GM10248 (cell line): ENCODE results near the gene C17orf50.

Source experiments
- CTCF ChIA-PET: fragments of 300-600 bp; sonication (Branson Sonifier 250); formaldehyde crosslinking; extraction: SDS; loops from one replicate; lab custom pipeline; 2021; ENCODE audit warnings: antibody characterized with exemption; lab: Yijun Ruan, JAX
- POLR2A ChIA-PET: fragments of 350-650 bp; sonication (Branson Sonifier 250); formaldehyde crosslinking; extraction: SDS; loops from one replicate; lab custom pipeline; 2020; ENCODE audit warnings: antibody characterized with exemption; lab: Yijun Ruan, JAX
- DNase-seq: peaks from one replicate; pipeline ENCODE4 v3.0.0; 2012; ENCODE audit errors: extremely low spot score
- TF ChIP-seq, protein P1 (sequence below): IDR thresholded peaks from 2 replicates; pipeline ENCODE4 v1.5.1; 2012; ENCODE audit warnings: mild to moderate bottlenecking, low read depth; ENCODE audit errors: extremely low read depth, missing control alignments, control extremely low read depth

Gene C17orf50

DNA sequence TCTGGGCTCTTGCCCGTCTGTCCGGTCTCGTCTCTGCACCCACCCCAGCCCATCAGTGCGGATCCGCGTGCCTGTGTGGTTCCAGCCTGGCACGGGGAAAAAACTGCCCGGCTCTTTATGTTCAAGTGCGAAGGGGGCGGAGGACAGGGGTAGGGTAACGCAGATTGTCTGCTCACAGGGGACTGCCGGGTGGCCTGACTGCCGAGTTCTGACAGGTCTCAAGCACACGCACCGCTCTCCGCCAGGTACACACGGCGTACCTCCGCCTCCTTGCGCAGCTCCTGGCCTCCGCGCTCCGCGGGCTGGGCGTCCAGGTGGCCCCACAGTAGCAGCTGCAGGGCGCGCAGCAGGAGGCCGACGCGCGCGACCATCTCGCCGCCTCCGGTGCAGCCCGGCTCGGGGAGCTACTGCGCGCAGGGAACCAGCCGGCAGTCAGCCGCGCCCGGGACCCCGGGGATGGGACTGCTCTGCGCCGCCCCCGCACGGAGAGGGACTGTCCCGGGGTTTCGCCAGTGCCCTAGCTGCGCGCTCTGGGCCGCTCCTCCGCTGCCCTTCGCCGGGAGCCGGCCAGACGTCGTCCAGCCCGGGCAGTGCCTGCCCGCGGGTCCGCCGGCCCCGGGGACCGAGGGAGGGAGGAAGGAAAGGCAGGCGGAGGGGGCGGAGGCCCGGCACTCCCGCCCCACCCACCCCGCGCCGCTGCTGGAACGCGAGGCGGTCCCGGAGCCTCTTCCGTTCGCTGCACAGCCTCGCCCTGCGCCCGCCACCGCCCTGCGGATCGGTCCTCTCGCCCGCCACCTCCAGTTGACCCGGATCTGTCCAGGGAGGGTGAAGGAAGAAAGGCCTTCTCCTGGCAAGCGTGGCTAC, 34.6 kb downstream of the C17orf50 start, which contains the start of gene MMP28:
Gene MMP28, minus strand, starts transcription at position 635 of the 864 bp plus-strand sequence. Its CDS starts 264 bp downstream, at position 371.
- DNase-seq = peak; percentile 46
- ChIA-PET CTCF (interaction anchor here (0.9 to 3.9 kb wide), 4 partner anchors 13 to 48 kb away, joined by 3 to 17 read pairs (median 12); partner anchors contain the start of gene TAF15), POLR2A (no interaction called here)
- TF ChIP-seq, protein P1, sequence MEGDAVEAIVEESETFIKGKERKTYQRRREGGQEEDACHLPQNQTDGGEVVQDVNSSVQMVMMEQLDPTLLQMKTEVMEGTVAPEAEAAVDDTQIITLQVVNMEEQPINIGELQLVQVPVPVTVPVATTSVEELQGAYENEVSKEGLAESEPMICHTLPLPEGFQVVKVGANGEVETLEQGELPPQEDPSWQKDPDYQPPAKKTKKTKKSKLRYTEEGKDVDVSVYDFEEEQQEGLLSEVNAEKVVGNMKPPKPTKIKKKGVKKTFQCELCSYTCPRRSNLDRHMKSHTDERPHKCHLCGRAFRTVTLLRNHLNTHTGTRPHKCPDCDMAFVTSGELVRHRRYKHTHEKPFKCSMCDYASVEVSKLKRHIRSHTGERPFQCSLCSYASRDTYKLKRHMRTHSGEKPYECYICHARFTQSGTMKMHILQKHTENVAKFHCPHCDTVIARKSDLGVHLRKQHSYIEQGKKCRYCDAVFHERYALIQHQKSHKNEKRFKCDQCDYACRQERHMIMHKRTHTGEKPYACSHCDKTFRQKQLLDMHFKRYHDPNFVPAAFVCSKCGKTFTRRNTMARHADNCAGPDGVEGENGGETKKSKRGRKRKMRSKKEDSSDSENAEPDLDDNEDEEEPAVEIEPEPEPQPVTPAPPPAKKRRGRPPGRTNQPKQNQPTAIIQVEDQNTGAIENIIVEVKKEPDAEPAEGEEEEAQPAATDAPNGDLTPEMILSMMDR = no peak

GRCh38 chr17:35795871-35796265, 35.2 kb downstream of the C17orf50 start:
- CTCF ChIA-PET = interaction anchor here (0.9 to 3.9 kb wide), 5 partner anchors 13 to 49 kb away, joined by 3 to 19 read pairs (median 9); partner anchors contain the start of genes C17orf50 and TAF15
- TF ChIP-seq, protein P1 = no peak
- no peak for DNase-seq
- POLR2A ChIA-PET = no interaction called here

GRCh38 chr17:35796942-35797341, 36.3 kb downstream of the C17orf50 start:
- TF ChIP-seq, protein P1 = no peak
- ChIA-PET CTCF (interaction anchor here (1.2 to 3.9 kb wide), 5 partner anchors 8 to 36 kb away, joined by 4 to 19 read pairs (median 9); partner anchors contain the start of genes C17orf50 and TAF15), POLR2A (no interaction called here)
- no peak for DNase-seq

DNA sequence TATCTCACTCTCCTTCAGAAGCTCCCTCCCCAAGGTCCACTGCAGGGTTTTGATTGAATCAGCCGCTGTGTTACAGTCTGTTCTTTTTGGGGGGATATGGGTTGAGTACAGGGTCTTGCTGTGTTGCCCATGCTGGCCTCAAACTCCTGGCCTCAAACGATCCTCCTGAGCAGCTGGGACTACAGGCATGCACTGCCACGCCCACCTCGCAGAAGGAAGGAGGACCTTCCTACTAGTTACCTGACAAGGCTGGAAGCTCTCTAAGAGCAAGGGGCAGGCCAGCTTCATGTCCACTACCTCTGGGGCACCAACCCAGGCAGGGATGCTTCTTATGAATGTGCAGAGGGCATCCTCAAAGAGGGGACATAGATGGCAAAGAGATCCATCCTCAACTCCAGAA, 36.7 kb downstream of the C17orf50 start:
- no peak for DNase-seq
- ChIA-PET POLR2A (no interaction called here), CTCF (interaction anchor here (1.0 to 3.9 kb wide), 7 partner anchors 8 to 36 kb away, joined by 3 to 19 read pairs (median 5); partner anchors contain the start of genes C17orf50 and TAF15)
- TF ChIP-seq, protein P1 = no peak

- TF ChIP-seq, protein P1 = no peak
- no peak for DNase-seq
- ChIA-PET CTCF (interaction anchor here (1.0 to 2.7 kb wide), 3 partner anchors 11 to 34 kb away, joined by 3 to 19 read pairs (median 4); partner anchors contain the start of gene TAF15), POLR2A (no interaction called here)
Measured at GRCh38 chr17:35797918-35798317, 37.2 kb downstream of the C17orf50 start.

- no peak for DNase-seq
- ChIA-PET CTCF (interaction anchor here (0.7 to 1.8 kb wide), 3 partner anchors 9 to 36 kb away, joined by 3 to 7 read pairs (median 5); partner anchors contain the start of gene TAF15), POLR2A (no interaction called here)
- TF ChIP-seq, protein P1 = no peak
Measured at GRCh38 chr17:35799942-35800341, 39.3 kb downstream of the C17orf50 start.
